Activated naive CD4-positive, alpha-beta T cell treated with anti-CD3 and anti-CD28 coated beads, Interleukin-2, amount 50 U/mL, for 72 hours (primary cell): ENCODE data around the gene TMEM50B. TPM values are rescaled to one million over a fixed set of nuclear protein-coding genes. Genes with fewer than 3 reads are reported as not detected.

Experiments used
- ATAC-seq, 2 donors: fragments of 150-1000 bp; cut with Tn5 transposase; 2 replicates each; pipeline ENCODE4 v1.10.0; 2021; ENCODE audit warnings: mild to moderate bottlenecking in 2 of 2, moderate library complexity in 2 of 2
- DNase-seq, 2 donors: peaks; one replicate each; pipeline ENCODE4 v3.0.0; 2021 to 2022; ENCODE audit warnings: low spot score in 2 of 2
- H3K27ac Mint-ChIP-seq, 2 donors: one replicate each; pipeline ENCODE4 v1.8.0; 2022; ENCODE audit warnings: mild to moderate bottlenecking in 2 of 2, mixed read lengths in 2 of 2
- H3K36me3 Mint-ChIP-seq, 2 donors: one replicate each; pipeline ENCODE4 v1.8.0; 2022; ENCODE audit warnings: mixed read lengths in 2 of 2
- H3K9me3 Mint-ChIP-seq, 2 donors: one replicate each; pipeline ENCODE4 v1.8.0; 2022; ENCODE audit warnings: mixed read lengths in 2 of 2
- total RNA-seq, 2 donors: library from RNA; stranded (reverse); gene quantifications; one replicate each; pipeline ENCODE4 v1.2.3, GENCODE V29; 2022

Gene TMEM50B
- total RNA-seq, 2 donors from 2014 or later = 11.0 to 31.5 TPM

DNA sequence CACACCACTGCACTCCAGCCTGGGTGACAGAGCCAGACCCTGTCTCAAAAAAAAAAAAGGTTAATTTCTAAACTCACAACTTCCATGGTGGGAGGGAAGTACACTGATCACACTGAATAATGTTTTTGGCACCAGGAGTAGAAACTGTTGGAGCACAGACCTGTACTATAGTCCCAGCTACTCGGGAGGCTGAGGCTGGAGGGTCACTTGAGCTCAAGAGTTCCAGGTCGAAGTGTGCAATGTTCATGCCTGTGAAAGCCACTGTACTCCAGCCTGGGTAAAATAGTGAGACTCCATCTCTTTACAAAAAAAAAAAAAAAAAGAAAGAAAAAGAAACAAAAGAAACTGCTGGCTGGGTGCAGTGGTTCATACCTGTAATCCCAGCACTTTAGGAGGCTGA lies 35.3 kb downstream of the TMEM50B start:
- Mint-ChIP-seq H3K36me3 (no peaks in the 10 kb centered on the region), H3K27ac (no peak overlapping the region), H3K9me3 (no peaks in the 10 kb centered on the region)
- DNase-seq = no peak
- ATAC-seq = no peak

DNA sequence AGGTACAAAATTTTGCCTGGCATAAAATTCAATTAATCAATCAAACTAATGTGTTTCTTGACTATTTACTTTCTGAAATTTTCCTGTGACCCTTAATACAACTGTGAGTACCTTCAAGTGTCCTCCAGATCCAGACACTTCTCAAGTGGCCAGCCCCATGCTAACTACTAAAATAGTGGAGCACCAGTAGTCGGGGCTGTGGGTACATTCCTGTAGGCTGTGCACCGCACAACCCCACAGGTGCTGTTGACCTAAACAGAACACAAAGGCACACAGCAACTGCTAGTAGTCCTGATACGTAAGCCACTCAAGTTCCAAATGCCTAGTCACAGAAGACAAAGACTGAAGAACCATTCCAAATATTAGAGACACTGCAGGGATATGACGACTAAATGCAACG lies 36.6 kb downstream of the TMEM50B start:
- ATAC-seq (no peak), DNase-seq (peak in 1 of 2 donors; percentile 13)
- Mint-ChIP-seq H3K27ac (no peak overlapping the region), H3K9me3 (no peaks in the 10 kb centered on the region), H3K36me3 (peaks cover 0 to under 1% of the 10 kb centered on the region in 2 donors)

DNA sequence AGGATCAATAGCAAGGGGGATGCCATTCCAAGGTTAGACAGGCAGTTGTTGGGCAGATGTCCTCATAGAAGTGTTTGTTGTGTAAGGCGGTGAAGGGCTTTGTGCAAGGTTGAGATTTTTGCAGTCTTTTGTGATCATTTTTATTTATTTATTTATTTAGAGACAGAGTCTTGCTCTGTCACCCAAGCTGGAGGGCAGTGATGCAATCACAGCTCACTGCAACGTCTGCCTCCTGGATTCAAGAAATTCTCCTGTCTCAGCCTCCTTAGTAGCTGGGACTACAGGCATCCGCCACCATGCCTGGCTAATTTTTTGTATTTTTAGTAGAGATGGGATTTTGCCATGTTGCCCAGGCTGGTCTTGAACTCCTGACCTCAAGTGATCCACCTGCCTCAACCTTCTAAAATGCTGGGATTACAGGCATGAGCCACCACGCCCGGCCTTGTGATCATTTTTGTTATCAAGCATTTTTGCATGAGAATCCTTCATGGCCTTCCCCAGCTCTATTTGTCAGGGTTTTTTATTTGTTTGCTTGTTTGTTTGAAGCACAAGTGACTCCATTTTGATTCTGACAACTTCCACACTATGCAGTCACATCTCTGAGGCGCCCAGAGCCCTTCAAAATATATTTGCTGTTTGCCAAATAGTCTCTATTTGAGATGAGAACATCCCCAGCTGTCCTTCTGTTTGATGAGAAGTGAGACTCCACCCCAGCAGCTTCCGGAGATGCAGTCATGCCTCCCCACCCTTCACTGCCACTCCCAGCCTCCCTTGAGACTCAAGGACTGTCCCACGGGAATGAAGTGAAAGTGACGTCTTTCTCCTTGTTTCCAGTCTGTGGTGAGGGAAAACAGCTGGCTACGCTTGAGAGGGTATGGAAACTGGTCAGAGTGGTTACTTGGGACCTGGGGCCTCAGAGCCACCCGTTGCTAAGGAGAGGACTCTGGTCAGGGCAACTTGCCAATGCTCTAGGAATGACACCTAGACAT lies 38.0 kb downstream of the TMEM50B start:
- no peak overlapping the region for H3K27ac Mint-ChIP-seq
- ATAC-seq (no peak), DNase-seq (peak in 1 of 2 donors; percentile 43)
- no peaks in the 10 kb centered on the region for H3K9me3 Mint-ChIP-seq
- peaks cover 2 to 13% of the 10 kb centered on the region in 2 donors for H3K36me3 Mint-ChIP-seq

DNA sequence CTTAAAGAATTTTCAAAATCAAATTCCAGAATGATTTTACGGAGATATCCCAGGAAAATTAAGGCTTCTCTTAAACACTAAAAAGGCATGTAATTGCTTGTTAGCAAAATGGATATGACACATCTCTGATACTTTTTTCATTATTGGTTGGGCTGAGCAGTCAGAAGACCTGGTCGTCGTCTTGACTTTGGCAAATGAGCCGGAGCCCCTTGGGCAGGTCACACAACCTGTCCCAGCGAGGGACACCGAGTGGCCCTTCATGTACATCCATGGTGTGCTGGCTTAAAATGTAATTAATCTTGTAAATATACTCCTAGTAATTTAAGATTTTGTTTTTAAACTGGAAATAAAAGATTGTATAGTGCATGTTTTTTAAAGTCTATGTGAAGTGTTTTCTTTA lies 42.6 kb downstream of the TMEM50B start:
- Mint-ChIP-seq H3K9me3 (no peaks in the 10 kb centered on the region), H3K27ac (peak overlapping the region in 1 of 2 donors; percentile 26), H3K36me3 (peaks cover 26 to 42% of the 10 kb centered on the region in 2 donors)
- no peak for ATAC-seq
- DNase-seq = peak in 1 of 2 donors; percentile 35

DNA sequence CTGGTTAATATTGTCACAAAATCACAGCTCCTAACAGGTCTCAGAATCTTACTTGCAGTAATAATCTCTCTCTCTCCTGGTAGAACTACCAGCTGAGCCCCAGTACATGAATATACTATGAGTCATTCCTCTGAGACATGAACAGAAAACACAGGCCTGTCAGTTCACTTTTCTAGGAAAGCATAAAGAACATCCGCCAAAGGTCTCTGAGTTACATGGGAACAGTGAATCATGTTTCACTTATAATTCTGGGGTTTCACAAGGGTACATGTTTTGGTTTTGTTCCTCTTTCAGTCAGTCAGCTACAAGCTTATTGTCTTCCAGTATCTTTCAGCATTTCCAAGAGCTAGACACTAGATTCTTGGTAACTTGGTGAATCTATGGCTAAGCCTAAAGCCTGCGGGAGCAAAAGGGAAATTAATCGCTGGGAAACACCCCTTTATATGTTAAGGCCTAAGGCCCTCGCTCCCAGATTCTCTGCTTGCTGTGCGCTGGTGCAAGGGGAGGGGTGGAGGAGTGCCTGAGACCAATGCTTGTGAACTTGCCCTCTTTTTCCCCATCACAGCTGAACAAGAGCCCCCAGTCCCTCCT lies 44.9 kb downstream of the TMEM50B start:
- Mint-ChIP-seq H3K27ac (peak overlapping the region in 1 of 2 donors; percentile 93), H3K9me3 (no peaks in the 10 kb centered on the region), H3K36me3 (peaks cover 26 to 45% of the 10 kb centered on the region in 2 donors)
- DNase-seq (peak in 1 of 2 donors; percentile 28), ATAC-seq (peak; percentile 98)

DNA sequence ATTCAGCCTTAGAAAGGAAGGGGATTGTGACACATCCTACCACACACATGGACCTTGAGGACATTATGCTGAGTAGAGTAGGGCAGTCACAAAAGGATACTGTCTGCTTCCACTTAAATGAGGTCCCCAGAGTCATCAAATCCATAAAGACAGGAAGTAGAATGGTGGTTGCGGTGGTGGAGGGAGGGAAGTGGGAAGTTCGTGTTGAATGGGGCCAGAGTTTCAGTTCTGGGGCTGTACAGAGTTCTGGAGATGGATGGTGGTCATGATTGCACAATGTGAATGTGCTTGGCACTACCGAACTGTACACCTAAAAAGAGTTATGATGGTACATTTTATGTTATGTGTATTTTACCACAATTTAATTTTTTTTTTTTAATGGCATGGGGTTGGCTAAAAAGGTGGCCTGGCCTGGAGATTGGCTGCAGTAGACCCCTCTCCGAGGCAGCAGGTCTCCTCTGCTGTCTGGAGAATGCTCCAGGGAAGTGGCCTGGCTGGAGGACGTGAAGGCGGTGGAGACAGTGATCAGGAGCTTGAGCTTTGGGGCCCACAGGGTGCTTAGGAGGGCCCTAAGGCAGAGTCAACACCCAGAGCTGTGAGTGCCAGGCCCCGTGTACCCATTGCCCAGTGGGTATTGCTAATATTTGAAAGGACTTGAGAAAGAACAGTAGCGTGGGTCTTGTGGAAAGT lies 46.2 kb downstream of the TMEM50B start:
- DNase-seq (no peak), ATAC-seq (no peak)
- Mint-ChIP-seq H3K36me3 (peaks cover 26 to 52% of the 10 kb centered on the region in 2 donors), H3K9me3 (no peaks in the 10 kb centered on the region), H3K27ac (peak overlapping the region in 1 of 2 donors; percentile 70)

DNA sequence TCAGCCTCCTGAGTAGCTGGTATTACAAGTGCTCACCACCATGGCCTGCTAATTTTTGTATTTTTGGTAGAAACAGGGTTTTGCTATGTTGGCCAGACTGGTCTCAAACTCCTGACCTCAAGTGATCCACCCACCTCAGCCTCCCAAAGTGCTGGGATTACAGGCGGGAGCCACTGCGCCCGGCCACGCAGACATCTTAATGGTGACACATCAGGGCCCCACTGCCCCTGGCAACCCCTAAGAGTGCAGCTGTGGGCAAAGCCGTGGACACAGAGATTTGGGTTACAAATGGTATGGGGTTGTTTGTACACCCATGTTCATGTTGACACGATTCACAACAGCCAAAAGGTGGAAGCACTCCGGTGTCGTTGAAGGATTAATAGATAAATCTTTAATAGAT lies 46.8 kb downstream of the TMEM50B start:
- Mint-ChIP-seq H3K36me3 (peaks cover 26 to 49% of the 10 kb centered on the region in 2 donors), H3K9me3 (no peaks in the 10 kb centered on the region), H3K27ac (peak overlapping the region in 1 of 2 donors; percentile 70)
- DNase-seq (no peak), ATAC-seq (no peak)

DNA sequence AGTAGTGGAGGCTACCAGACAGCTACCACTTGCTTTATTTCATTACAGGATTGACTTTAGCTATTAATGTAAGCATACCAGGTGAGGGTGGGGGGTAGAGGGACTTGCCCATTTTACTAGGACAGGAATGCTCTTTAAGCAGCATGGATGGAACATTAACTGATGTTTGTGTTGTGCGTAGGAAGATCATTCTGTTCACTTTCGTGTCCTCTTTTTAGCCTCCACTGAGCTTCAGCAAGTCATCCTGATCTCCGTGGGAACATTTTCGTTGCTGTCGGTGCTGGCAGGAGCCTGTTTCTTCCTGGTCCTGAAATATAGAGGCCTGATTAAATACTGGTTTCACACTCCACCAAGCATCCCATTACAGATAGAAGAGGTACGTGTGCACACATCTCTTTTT lies 47.3 kb downstream of the TMEM50B start:
- DNase-seq (no peak), ATAC-seq (no peak)
- Mint-ChIP-seq H3K36me3 (peaks cover 26 to 46% of the 10 kb centered on the region in 2 donors), H3K9me3 (no peaks in the 10 kb centered on the region), H3K27ac (no peak overlapping the region)

DNA sequence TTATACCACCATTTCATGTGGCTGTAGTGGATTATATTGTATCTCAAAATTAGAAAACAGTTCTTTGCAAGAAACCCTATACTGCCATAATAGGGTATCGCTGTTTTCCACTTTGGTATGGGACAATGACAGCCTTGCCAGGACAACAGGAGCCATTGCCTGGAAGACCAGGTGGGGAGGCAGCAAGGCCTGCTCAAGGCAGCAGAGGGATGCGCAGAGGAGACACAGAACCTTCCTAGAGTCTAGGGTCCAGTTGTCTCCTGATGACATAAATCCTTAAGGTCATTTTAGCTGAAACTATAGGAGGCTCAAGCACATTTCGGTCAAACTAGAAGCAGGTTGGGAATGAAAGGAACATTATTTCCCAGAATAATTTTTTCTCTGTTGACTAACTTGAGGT lies 48.9 kb downstream of the TMEM50B start:
- H3K9me3 Mint-ChIP-seq = no peaks in the 10 kb centered on the region
- H3K36me3 Mint-ChIP-seq = peaks cover 22 to 36% of the 10 kb centered on the region in 2 donors
- ATAC-seq (no peak), DNase-seq (no peak)
- H3K27ac Mint-ChIP-seq = no peak overlapping the region

DNA sequence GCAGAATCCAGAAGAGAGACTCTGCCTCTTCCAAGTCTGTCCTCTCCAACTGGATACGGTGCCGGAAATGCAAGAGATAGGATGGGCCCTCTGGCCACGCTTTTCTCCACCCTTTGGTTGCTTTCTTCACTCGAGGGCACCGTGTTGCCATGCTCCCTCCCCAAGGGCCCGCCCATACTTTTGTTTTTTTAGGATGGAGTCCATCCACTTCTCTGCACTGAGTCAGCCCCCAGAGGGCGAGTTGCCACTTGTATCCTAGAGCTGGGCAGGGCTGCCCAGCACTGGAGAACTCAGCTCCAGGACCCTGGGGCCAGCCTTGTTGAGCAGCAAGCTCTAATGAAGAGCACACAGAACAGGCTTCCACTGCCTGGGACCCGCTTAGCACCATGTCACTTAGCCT lies 51.1 kb downstream of the TMEM50B start:
- Mint-ChIP-seq H3K36me3 (peaks cover 13 to 25% of the 10 kb centered on the region in 2 donors), H3K27ac (no peak overlapping the region), H3K9me3 (no peaks in the 10 kb centered on the region)
- ATAC-seq (no peak), DNase-seq (no peak)

DNA sequence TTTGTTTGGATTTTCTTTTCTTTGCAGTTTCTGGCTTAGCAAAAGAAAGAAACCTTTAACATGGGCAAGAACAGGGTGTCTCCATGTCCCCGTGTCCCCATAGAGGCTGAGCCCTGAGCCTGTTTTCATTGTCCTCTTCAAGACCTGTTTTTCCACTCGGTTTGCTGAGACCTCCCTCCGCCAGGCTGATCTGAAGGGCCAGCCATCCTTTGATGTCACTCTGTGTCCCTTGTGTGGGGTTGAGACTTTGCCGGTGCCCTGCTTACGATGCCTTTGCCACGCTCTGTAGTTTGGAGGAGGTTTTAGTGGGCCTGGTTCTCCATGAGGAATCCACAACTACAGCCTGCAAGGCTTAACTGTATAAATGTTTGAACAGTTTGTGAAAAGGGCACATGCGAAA lies 52.7 kb downstream of the TMEM50B start:
- peaks cover 3 to 15% of the 10 kb centered on the region in 2 donors for H3K36me3 Mint-ChIP-seq
- ATAC-seq = no peak
- DNase-seq = no peak
- H3K9me3 Mint-ChIP-seq = no peaks in the 10 kb centered on the region
- H3K27ac Mint-ChIP-seq = no peak overlapping the region

DNA sequence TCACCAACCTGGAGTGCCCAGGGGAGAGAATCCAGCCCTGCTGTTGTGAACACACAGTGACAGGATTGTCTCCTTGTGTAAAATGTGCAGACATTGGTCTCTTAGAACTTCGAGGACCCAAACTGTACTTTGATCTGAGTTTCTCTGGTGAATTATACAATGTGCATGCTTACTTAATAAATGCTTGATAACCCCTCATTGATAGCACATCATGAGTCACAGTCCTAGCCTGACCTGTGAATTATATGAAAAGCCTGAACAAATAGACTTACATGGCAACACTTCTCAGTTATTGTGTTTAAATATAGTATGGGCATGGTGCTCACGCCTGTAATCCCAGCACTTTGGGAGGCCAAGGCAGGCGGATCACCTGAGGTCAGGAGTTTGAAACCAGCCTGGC lies 53.9 kb downstream of the TMEM50B start:
- no peaks in the 10 kb centered on the region for H3K9me3 Mint-ChIP-seq
- DNase-seq = no peak
- H3K27ac Mint-ChIP-seq = no peak overlapping the region
- no peak for ATAC-seq
- H3K36me3 Mint-ChIP-seq = peaks cover 9 to 14% of the 10 kb centered on the region in 2 donors

DNA sequence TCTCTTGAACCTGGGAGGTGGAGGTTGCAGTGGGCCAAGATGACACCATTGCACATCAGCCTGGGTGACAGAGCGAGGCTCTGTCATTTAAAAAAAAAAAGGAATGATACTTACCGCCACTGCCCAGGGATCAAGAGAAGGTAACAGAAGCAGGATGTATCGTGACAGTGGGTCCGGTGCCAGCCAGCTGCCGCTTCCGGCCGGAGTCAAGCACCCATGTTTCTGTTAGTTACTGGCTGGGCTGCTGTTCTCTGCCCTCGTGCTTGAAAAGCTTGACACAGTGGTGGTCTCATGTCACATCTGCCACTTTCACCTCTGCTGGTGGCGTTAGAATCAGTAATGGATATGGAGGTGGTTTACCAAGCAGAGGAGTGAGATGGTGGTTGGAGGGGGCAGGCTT lies 55.6 kb downstream of the TMEM50B start:
- peak overlapping the region in 1 of 2 donors; percentile 29 for H3K27ac Mint-ChIP-seq
- H3K9me3 Mint-ChIP-seq = no peaks in the 10 kb centered on the region
- DNase-seq (no peak), ATAC-seq (no peak)
- peaks cover 9 to 26% of the 10 kb centered on the region in 2 donors for H3K36me3 Mint-ChIP-seq

DNA sequence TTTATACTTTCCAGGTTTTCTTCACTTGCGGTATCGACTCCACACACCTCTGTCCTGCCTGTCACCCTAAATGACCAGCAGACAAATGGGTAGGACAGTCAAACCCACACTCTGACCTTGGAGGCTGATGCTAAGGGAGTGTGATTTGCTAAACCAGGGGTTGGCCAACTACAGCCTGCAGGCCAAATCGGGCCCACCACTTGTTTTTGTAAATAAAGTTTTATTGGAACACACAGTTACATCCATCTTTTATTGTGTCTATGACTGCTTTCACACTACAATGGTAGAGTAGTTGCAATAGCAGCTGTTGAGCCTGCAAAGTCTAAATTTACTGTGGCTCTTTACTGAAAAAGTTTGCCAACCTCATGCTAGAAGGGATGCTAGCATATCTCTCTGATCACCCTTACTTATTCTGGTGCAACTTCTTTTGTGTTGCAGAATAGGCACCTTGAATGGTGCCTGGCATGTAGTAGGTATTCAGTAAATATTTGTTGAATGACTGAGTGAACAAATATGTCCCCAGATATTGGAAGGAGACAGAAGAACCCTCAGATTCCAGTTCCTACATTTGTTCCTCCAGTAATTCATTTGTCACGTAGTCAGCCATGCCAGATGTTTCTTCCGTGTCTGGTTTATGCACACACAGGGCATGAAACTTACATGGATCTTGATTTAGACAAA lies 57.9 kb downstream of the TMEM50B start:
- H3K36me3 Mint-ChIP-seq = peaks cover 9 to 20% of the 10 kb centered on the region in 2 donors
- H3K9me3 Mint-ChIP-seq = no peaks in the 10 kb centered on the region
- ATAC-seq (no peak), DNase-seq (no peak)
- H3K27ac Mint-ChIP-seq = no peak overlapping the region

DNA sequence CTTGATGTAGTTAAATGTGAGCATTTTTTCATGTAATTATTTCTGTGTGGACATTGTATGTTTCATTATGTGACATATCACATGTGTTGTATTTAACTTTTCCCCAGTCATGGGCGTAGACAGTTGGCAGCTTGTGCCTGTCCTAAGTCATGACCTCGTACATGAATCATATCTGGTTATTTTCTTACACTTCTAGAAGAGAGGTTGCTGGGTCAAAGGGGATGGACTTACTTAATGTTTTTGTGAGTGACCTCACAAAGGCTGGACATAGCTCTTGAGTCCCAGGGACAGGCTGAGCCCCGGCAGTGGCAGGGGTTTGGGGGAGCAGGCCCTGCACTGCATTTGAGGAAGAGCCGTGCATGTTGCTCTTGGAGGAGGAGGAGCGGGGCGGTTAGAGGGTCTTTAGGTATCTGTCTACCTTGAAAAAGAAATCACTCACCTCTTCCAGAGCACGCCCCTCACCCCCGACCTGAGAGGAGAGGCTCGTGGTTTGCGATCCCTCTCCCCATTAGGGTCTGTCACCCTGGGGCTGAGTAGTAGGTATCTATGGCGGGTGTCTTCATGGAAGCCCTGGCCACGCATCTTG lies 60.1 kb downstream of the TMEM50B start:
- Mint-ChIP-seq H3K36me3 (peaks cover 9 to 20% of the 10 kb centered on the region in 2 donors), H3K27ac (no peak overlapping the region), H3K9me3 (no peaks in the 10 kb centered on the region)
- no peak for ATAC-seq
- DNase-seq = no peak

DNA sequence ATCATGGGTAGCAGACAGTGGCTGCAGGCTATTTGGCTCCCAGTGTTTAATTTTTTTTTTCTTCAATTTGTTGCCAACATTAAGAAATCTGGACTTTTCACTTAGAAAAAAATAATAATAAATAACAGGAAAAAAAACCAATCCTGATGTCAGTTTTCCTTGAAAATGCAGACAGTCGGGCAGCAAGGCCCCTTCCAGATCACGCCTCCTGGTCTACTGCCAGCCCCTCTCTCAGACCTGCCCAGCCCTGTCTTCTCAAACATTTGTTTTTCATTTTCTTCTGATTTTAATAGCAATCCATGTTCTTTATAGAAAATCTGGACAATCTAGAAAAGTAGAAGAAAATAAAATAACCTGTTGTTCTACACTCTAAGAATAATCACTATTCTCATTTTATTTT lies 61.1 kb downstream of the TMEM50B start:
- peaks cover 9 to 20% of the 10 kb centered on the region in 2 donors for H3K36me3 Mint-ChIP-seq
- no peak for DNase-seq
- no peak overlapping the region for H3K27ac Mint-ChIP-seq

More for the DNA sequence above, 61.1 kb downstream of the TMEM50B start:
- H3K9me3 Mint-ChIP-seq = no peaks in the 10 kb centered on the region
- no peak for ATAC-seq
